ENCODE data around the gene FAM186B. TPM values are rescaled to one million over a fixed set of nuclear protein-coding genes. Genes with fewer than 3 reads are reported as not detected.

The FAM186B gene
- total RNA-seq, 1 experiment from 2014 or later = 0.42 TPM

DNA sequence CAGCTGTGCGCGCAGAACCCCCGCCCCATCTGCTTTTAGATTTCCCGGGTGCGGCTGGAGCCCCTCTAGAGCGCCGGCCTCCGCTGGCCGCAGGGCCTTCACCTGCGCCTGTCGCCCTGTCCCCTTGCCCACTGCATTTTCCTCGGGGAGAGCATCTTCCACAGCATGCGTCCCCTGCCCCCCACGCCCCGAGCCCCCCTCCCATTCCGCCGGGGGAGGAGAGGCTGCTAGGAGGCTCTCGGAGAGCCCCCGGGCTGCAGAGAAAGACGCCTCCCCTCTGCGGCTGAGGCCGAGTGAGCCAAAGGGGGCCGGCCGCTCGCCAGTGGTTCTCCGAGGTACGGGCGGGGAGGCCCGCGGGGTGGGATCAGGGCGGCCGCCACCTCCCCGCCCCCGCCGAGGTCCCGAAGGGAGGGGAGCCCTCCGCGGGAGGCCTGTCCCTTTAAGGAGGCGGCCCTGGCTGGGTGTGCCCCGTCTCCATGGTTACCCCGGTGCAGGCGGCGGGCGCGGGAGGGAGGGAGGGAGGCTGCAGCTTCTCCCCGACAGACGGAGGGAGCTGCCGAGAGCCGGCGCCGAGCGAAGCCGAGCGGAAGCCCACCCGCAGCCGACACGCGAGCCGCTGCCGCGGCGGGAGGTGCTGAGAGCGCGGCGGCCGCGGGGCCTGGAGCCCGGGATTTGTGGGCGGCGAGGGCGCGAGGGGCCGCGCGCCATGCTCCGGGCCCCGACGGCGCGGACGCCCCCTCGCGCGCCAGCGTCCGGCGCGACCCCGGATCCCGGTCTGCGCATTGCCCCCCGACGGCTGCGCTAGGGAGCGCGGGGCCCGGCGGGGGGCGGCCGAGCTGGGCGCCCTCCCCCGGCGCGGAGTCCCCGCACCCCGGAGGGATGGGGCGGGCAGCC, 66.7 kb downstream of the FAM186B start, which contains the start of gene KCNH3:
Gene KCNH3, plus strand, starts transcription at position 521 of the 894 bp plus-strand sequence. CDS start 387 bp downstream, outside the sequence.
- POLR2A ChIA-PET = no interaction called here
- TF ChIP-seq CBX3 (IDR thresholded peaks at IDR 0.05; ENCODE audit: low read depth) = no peak
- peak; percentile 29; the same call in 1 of the 2 replicates for TF ChIP-seq ZFX (IDR thresholded peaks at IDR 0.05)
- TF ChIP-seq TCF7L2 (IDR thresholded peaks at IDR 0.05; ENCODE audit: borderline replicate concordance, extremely low read depth, insufficient read depth, insufficient read length) = peak; percentile 13
- TF ChIP-seq EZH2phosphoT487 (IDR thresholded peaks at IDR 0.05; ENCODE audit: borderline replicate concordance) = no peak
- TF ChIP-seq, protein P1, sequence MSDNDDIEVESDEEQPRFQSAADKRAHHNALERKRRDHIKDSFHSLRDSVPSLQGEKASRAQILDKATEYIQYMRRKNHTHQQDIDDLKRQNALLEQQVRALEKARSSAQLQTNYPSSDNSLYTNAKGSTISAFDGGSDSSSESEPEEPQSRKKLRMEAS (IDR thresholded peaks at IDR 0.05) = peak; percentile 22; the same call in 1 of the 2 replicates
- TF ChIP-seq POLR2AphosphoS5 (IDR thresholded peaks at IDR 0.05; ENCODE audit: low read depth, low read length) = peak; percentile 35
- no peak for TF ChIP-seq SRF (IDR thresholded peaks at IDR 0.05; ENCODE audit: low read depth)
- no peaks in the 10 kb centered on the region for H3K27me3 ChIP-seq (ENCODE audit: insufficient read depth, low read length)

More for the DNA sequence above, 66.7 kb downstream of the FAM186B start, which contains the start of gene KCNH3:
- intact Hi-C loops (cut with micrococcal nuclease) = no loop called here
- Histone ChIP-seq H3K9ac (ENCODE audit: low read length) (peak within 1 kb of the TSS; percentile 88), H3K9me2 (ENCODE audit: insufficient read depth) (no peaks in the 10 kb centered on the region), H3K9me3 (ENCODE audit: control insufficient read depth in 1 of 2, insufficient read depth in 1 of 2, low read depth in 1 of 2, low read length in 2 of 2) (no peaks in the 10 kb centered on the region), H3K27ac (ENCODE audit: low read depth, low read length) (peak within 1 kb of the TSS; percentile 83), H3K4me2 (ENCODE audit: low read length) (peak within 1 kb of the TSS; percentile 100), H3K4me1 (ENCODE audit: control insufficient read depth in 1 of 2, insufficient read depth in 2 of 2, low read length in 2 of 2) (peaks cover 40 to 48% of the 10 kb centered on the region in 2 experiments), H3K79me2 (ENCODE audit: insufficient read depth, low read length) (peaks cover 16% of the 10 kb centered on the region), H3K36me3 (ENCODE audit: control insufficient read depth in 1 of 2, insufficient read depth in 2 of 2, low read length in 2 of 2) (peaks cover 0 to 7% of the 10 kb centered on the region in 2 experiments; a peak in 2 of 4 replicates), H3K4me3 (replicated peaks in 1 of 2; ENCODE audit: low read depth in 1 of 2, low read length in 2 of 2) (peak within 1 kb of the TSS; percentile 87 to 89), H4K20me1 (ENCODE audit: insufficient read depth) (no peaks in the 10 kb centered on the region), H2AFZ (ENCODE audit: low read depth, low read length, poor library complexity, severe bottlenecking) (no peak within 1 kb of the TSS)
- ATAC-seq (peak; percentile 84), DNase-seq (ENCODE audit: low read depth, low spot score) (peak; percentile 37)
- CTCF ChIA-PET = interaction anchor here (1.6 kb wide), 1 partner anchor 180 kb away, joined by 5 read pairs; no protein-coding TSS in a partner anchor
- RAD21 ChIA-PET (ENCODE audit: low non-redundant PET in 1 of 2, low total read pairs in 2 of 2, uncharacterized antibody in 2 of 2, unreplicated experiment in 2 of 2) = no interaction called here
- BruUV-seq (replicated peaks) = no TSS peak
